Measurements from ENCODE around the gene AR. TPM values are rescaled to one million over a fixed set of nuclear protein-coding genes. Genes with fewer than 3 reads are reported as not detected.
A peak's percentile ranks its signal among the peaks of the same experiment; 100 is the strongest.

The AR gene
- total RNA-seq, 4 donors from 2014 or later: 6.4 to 13.0 (median 10.2) TPM

- Histone ChIP-seq H3K27ac (peak overlapping the region; percentile 48), H3K4me1 (peaks cover 10% of the 10 kb centered on the region), H3K9me3 (no peaks in the 10 kb centered on the region), H3K4me3 (peak overlapping the region; percentile 57), H3K27me3 (peaks cover 3% of the 10 kb centered on the region), H3K36me3 (no peaks in the 10 kb centered on the region)
- WGBS: 36% methylated on average over 9 of the region's 44 CpGs
- TF ChIP-seq POLR2AphosphoS5 (IDR thresholded peaks at IDR 0.05) (no peak), EP300 (IDR thresholded peaks at IDR 0.05) (no peak), POLR2A (IDR thresholded peaks at IDR 0.05) (no peak)
- peak in 1 of 2 donors; percentile 57 for DNase-seq (ENCODE audit: low spot score in 2 of 2)
Observed at GRCh38 chrX:67546496-67547423, 2.9 kb downstream of the AR start.

GRCh38 chrX:67555578-67556203 lies 11.9 kb downstream of the AR start:
- no peak for DNase-seq (ENCODE audit: low spot score in 2 of 2)
- H3K9me3 ChIP-seq: no peaks in the 10 kb centered on the region
- 36% methylated on average over 7 of the region's 7 CpGs for WGBS

GRCh38 chrX:67558267-67558666 lies 14.4 kb downstream of the AR start:
- no peaks in the 10 kb centered on the region for H3K27me3 ChIP-seq
- WGBS: 86% methylated on average over 1 of the region's 1 CpG
- no peak for DNase-seq (ENCODE audit: low spot score in 2 of 2)
- H3K4me3 ChIP-seq: no peak overlapping the region
- H3K27ac ChIP-seq: no peak overlapping the region
- no peaks in the 10 kb centered on the region for H3K36me3 ChIP-seq
- no peaks in the 10 kb centered on the region for H3K9me3 ChIP-seq
- H3K4me1 ChIP-seq: no peaks in the 10 kb centered on the region
- TF ChIP-seq EP300 (IDR thresholded peaks at IDR 0.05) (no peak), CTCF (IDR thresholded peaks at IDR 0.05) (no peak), POLR2A (IDR thresholded peaks at IDR 0.05) (no peak), POLR2AphosphoS5 (IDR thresholded peaks at IDR 0.05) (no peak)

More at GRCh38 chrX:67555578-67556203, 11.9 kb downstream of the AR start:
- Histone ChIP-seq H3K4me1 (no peaks in the 10 kb centered on the region), H3K4me3 (no peak overlapping the region), H3K27ac (no peak overlapping the region), H3K36me3 (no peaks in the 10 kb centered on the region), H3K27me3 (no peaks in the 10 kb centered on the region)
- TF ChIP-seq CTCF (IDR thresholded peaks at IDR 0.05): peak; percentile 44 to 61
- TF ChIP-seq POLR2A (IDR thresholded peaks at IDR 0.05): no peak

DNA sequence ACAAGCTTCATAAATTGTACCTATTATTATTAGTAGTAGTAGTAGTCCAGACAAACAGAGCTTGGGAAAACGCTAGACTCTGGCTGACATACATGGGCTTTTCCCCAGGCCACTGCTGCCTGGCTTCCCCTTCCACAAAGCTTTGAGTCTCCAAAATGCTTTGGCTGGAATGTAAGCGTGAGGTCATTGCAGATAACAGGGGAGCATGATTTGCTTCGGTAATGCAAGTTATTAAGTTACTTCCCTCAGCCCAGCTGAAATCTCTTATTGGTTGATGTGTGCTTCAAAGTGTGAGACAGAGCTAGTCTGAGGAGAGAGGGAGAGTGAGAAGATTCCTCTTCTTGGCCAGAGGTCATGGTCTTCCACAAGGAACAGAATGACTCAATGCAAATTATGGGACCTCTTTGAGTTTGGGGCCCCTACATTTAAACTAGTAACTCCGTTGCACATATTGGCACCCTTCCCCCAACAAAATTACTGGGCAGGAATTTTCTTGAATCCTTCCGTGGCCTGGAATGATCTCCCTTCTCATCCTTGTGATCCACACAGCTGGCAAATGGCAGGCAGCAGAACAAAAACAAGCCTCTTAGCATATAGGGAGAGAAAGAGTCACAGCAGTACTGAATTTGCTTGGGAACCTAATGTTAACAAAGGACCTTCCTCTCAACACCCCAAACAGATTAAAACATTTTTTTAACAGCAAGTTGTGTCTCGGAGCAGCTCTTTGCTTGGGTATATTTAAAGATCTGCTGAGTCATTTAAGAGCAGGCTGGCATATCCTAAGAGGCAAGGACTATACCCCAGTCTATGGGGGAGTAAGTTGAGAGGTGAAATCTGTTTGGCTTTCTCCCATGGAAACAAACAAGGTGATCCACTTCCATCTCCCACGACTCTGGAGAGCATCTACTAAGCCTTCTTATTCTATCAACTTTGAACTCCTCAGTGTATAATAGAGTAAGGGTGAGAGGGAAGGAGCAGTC lies 19.9 kb downstream of the AR start:
- H3K9me3 ChIP-seq: no peaks in the 10 kb centered on the region
- peaks cover 3% of the 10 kb centered on the region for H3K4me1 ChIP-seq
- no peak for TF ChIP-seq POLR2AphosphoS5 (IDR thresholded peaks at IDR 0.05)
- no peak for TF ChIP-seq CTCF (IDR thresholded peaks at IDR 0.05)
- TF ChIP-seq EP300 (IDR thresholded peaks at IDR 0.05): no peak
- no peak for TF ChIP-seq POLR2A (IDR thresholded peaks at IDR 0.05)
- H3K36me3 ChIP-seq: no peaks in the 10 kb centered on the region
- DNase-seq (ENCODE audit: low spot score in 2 of 2): no peak
- 45% methylated on average over 7 of the region's 7 CpGs for WGBS
- no peaks in the 10 kb centered on the region for H3K27me3 ChIP-seq
- H3K4me3 ChIP-seq: no peak overlapping the region
- H3K27ac ChIP-seq: no peak overlapping the region

DNA sequence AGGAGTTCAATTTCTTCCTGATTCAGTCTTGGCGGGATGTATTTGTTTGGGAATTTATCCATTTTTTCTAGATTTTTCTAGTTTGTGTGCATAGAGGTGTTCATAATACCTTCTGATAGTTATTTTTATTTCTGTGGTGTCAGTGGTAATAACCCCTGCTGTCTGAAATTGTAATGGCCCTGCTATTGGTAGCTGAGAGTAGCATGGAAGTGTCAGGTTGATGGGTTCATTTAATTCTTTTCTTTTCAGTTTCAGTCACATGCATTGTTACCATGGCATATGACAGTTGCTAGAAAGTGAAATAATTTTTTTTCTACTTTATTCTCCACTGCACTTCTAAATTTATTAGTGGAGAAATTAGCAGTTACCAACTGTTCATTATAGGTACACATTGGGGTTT lies 20.7 kb downstream of the AR start:
- no peaks in the 10 kb centered on the region for H3K9me3 ChIP-seq
- no peaks in the 10 kb centered on the region for H3K36me3 ChIP-seq
- TF ChIP-seq EP300 (IDR thresholded peaks at IDR 0.05): no peak
- TF ChIP-seq POLR2AphosphoS5 (IDR thresholded peaks at IDR 0.05): no peak
- TF ChIP-seq POLR2A (IDR thresholded peaks at IDR 0.05): no peak
- TF ChIP-seq CTCF (IDR thresholded peaks at IDR 0.05): no peak
- H3K27ac ChIP-seq: no peak overlapping the region
- H3K4me3 ChIP-seq: no peak overlapping the region
- peaks cover 3% of the 10 kb centered on the region for H3K4me1 ChIP-seq
- H3K27me3 ChIP-seq: no peaks in the 10 kb centered on the region
- WGBS: 65% methylated on average over 1 of the region's 1 CpG
- no peak for DNase-seq (ENCODE audit: low spot score in 2 of 2)

Measured in suprapubic skin (tissue), 4 donors.